ENCODE data around the gene CITED1. TPM values are rescaled to one million over a fixed set of nuclear protein-coding genes. Genes with fewer than 3 reads are reported as not detected.

The CITED1 gene
- total RNA-seq, 1 experiment from 2014 or later = 2.8 TPM

DNA sequence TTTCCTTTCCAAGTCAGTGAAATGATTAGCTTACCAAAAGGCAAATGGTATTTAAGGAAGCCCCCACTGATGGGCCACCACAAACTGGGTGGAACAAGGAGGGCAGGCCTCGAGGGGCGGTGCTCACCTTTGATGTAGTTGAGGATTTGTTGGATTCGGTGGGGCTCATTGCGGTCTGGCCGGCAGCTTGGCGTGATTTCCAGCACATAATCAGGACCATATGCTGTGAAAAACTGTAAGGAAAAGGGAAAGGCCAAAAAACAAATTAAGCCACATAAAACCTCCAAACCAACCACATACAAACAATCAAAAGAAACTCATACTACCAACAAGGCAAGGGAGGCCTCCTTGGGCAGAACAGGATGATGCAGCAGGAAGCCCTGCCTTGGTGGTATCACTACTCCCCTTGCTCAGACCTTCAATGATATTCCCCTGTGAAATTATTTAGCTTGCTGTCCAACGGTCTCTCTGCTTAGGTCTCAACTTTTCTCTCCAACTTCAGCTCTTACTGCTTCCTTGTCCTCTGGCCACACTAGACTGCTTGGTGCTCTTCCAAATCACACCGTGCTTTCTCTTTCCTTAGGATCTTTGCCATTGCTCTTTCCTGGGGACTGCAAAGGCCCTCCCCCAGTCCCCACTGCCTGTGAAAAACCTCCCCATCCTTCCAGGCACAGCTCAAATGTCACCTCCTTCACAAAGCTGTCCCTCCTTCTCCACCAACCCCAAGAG, 46.1 kb upstream of the CITED1 start (continued):
- TF ChIP-seq, protein P1, sequence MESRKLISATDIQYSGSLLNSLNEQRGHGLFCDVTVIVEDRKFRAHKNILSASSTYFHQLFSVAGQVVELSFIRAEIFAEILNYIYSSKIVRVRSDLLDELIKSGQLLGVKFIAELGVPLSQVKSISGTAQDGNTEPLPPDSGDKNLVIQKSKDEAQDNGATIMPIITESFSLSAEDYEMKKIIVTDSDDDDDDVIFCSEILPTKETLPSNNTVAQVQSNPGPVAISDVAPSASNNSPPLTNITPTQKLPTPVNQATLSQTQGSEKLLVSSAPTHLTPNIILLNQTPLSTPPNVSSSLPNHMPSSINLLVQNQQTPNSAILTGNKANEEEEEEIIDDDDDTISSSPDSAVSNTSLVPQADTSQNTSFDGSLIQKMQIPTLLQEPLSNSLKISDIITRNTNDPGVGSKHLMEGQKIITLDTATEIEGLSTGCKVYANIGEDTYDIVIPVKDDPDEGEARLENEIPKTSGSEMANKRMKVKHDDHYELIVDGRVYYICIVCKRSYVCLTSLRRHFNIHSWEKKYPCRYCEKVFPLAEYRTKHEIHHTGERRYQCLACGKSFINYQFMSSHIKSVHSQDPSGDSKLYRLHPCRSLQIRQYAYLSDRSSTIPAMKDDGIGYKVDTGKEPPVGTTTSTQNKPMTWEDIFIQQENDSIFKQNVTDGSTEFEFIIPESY (IDR thresholded peaks at IDR 0.05; ENCODE audit: extremely low read depth, insufficient replicate concordance, low read length) = no peak
- TF ChIP-seq CBX3 (IDR thresholded peaks at IDR 0.05; ENCODE audit: low read depth) = no peak
- no peak for TF ChIP-seq JUND (IDR thresholded peaks at IDR 0.05)

DNA sequence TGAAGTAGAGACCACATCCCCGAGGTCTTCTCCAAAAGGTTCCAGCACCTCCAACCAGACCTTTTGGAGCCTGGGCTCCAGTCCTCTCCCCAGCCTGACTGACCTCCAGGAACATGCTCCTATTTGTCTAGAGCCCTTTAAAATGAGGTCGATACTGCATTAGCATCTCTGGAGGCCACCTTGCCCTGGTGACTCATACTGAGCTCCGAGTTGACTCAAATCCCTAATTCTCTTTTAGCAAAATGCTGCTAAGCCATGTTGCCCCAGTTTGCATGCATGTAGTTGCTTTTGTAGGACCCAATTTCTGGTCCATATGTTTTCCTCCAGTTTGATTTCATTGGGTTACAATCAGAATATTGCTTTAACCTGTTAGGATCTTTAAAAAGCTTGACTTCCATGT, 43.5 kb upstream of the CITED1 start:
- POLR2A ChIA-PET = no interaction called here
- CTCF ChIA-PET = no interaction called here
- no TSS peak for BruUV-seq (replicated peaks)

More for the DNA sequence above, 43.5 kb upstream of the CITED1 start:
- H2AFZ ChIP-seq (ENCODE audit: low read depth, low read length, poor library complexity, severe bottlenecking) = no peak overlapping the region
- TF ChIP-seq, protein P2, sequence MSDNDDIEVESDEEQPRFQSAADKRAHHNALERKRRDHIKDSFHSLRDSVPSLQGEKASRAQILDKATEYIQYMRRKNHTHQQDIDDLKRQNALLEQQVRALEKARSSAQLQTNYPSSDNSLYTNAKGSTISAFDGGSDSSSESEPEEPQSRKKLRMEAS (IDR thresholded peaks at IDR 0.05) = no peak
- TF ChIP-seq RAD21 (IDR thresholded peaks at IDR 0.05; ENCODE audit: low read depth) (no peak), ZFX (IDR thresholded peaks at IDR 0.05) (no peak), CEBPB (IDR thresholded peaks at IDR 0.05; ENCODE audit: low read depth) (no peak), YY1 (IDR thresholded peaks at IDR 0.05; ENCODE audit: extremely low read depth, insufficient replicate concordance, low read depth, low read length) (no peak), ZNF274 (IDR thresholded peaks at IDR 0.05; ENCODE audit: low read depth, low read length) (no peak), EZH2phosphoT487 (IDR thresholded peaks at IDR 0.05; ENCODE audit: borderline replicate concordance) (no peak), EZH2 (IDR thresholded peaks at IDR 0.05) (no peak), EGR1 (IDR thresholded peaks at IDR 0.05; ENCODE audit: low read depth) (no peak), ELF1 (IDR thresholded peaks at IDR 0.05; ENCODE audit: borderline replicate concordance, low read depth) (no peak)
- H3K4me3 ChIP-seq (replicated peaks in 1 of 2; ENCODE audit: low read depth in 1 of 2, low read length in 2 of 2) = no peak overlapping the region
- no peaks in the 10 kb centered on the region for H3K9me2 ChIP-seq (ENCODE audit: insufficient read depth)
- no peaks in the 10 kb centered on the region for H3K36me3 ChIP-seq (ENCODE audit: control insufficient read depth in 1 of 2, insufficient read depth in 2 of 2, low read length in 2 of 2)
- no peak overlapping the region for H3K9ac ChIP-seq (ENCODE audit: low read length)
- H3K9me3 ChIP-seq (ENCODE audit: control insufficient read depth in 1 of 2, insufficient read depth in 1 of 2, low read depth in 1 of 2, low read length in 2 of 2) = no peaks in the 10 kb centered on the region
- no peak for DNase-seq (ENCODE audit: low read depth, low spot score)
- H3K79me2 ChIP-seq (ENCODE audit: insufficient read depth, low read length) = no peaks in the 10 kb centered on the region
- intact Hi-C loops (cut with micrococcal nuclease) = no loop called here
- no peaks in the 10 kb centered on the region for H3K27me3 ChIP-seq (ENCODE audit: insufficient read depth, low read length)
- RAD21 ChIA-PET (ENCODE audit: low non-redundant PET in 1 of 2, low total read pairs in 2 of 2, uncharacterized antibody in 2 of 2, unreplicated experiment in 2 of 2) = no interaction called here
- no peaks in the 10 kb centered on the region for H3K4me1 ChIP-seq (ENCODE audit: control insufficient read depth in 1 of 2, insufficient read depth in 2 of 2, low read length in 2 of 2)
- no peak for ATAC-seq
- H3K4me2 ChIP-seq (ENCODE audit: low read length) = no peak overlapping the region
- H3K27ac ChIP-seq (ENCODE audit: low read depth, low read length) = no peak overlapping the region
- no peaks in the 10 kb centered on the region for H4K20me1 ChIP-seq (ENCODE audit: insufficient read depth)
